SU-DHL-6 (cell line): Measurements from ENCODE around the gene ERAP2.

Source experiments
- H2AFZ ChIP-seq: fragments of 200-600 bp; sonication (generic); 2 replicates; pipeline ENCODE4 v1.6.1; 2014; ENCODE audit warnings: low read depth, mild to moderate bottlenecking, moderate library complexity, mixed read lengths, antibody characterized with exemption, low read length; ENCODE audit not compliant: severe bottlenecking
- H3F3A ChIP-seq: fragments of 200-600 bp; shearing (Covaris generic); 2 replicates; pipeline ENCODE4 v1.6.0; 2016; ENCODE audit warnings: antibody characterized with exemption, mild to moderate bottlenecking; ENCODE audit not compliant: insufficient read depth
- H3K27ac ChIP-seq: fragments of 200-600 bp; sonication (generic); 2 replicates; pipeline ENCODE4 v1.5.1; 2016; ENCODE audit warnings: low read depth, mild to moderate bottlenecking, low read length, moderate library complexity, mixed read lengths
- H3K27me3 ChIP-seq: fragments of 200-600 bp; sonication (generic), shearing (Covaris generic); 2 replicates; pipeline ENCODE4 v1.6.0; 2014; ENCODE audit warnings: mild to moderate bottlenecking, low read length
- H3K36me3 ChIP-seq: fragments of 200-600 bp; sonication (generic); 2 replicates; pipeline ENCODE4 v1.6.1; 2014; ENCODE audit warnings: mild to moderate bottlenecking, low read length, mixed read lengths
- H3K4me2 ChIP-seq: fragments of 300-600, 200-600 bp; shearing (Covaris generic), sonication (generic); 2 replicates; pipeline ENCODE4 v1.6.0; 2014; ENCODE audit warnings: low read length, low read depth, mild to moderate bottlenecking; ENCODE audit not compliant: poor library complexity, severe bottlenecking
- H3K4me3 ChIP-seq: fragments of 200-600 bp; sonication (generic); 2 replicates; pipeline ENCODE4 v1.5.1; 2014; ENCODE audit warnings: antibody characterized with exemption, low read length, mild to moderate bottlenecking, mixed read lengths; ENCODE audit not compliant: insufficient read depth, poor library complexity, severe bottlenecking
- H3K79me2 ChIP-seq: fragments of 200-600 bp; sonication (generic); 2 replicates; pipeline ENCODE4 v1.6.1; 2014; ENCODE audit warnings: mild to moderate bottlenecking, low read length, moderate library complexity; ENCODE audit not compliant: insufficient read depth
- H3K9ac ChIP-seq: fragments of 200-600 bp; sonication (generic); 2 replicates; pipeline ENCODE4 v1.7.0; 2014; ENCODE audit warnings: mild to moderate bottlenecking, low read length
- H3K9me2 ChIP-seq: fragments of 200-600 bp; sonication (generic); replicated peaks from 2 replicates; pipeline ENCODE4 v1.6.1; 2014; ENCODE audit warnings: low read length; ENCODE audit not compliant: insufficient read depth
- H3K9me3 ChIP-seq: fragments of 200-600 bp; sonication (generic); 2 replicates; pipeline ENCODE4 v1.6.1; 2014; ENCODE audit warnings: low read length, mixed read lengths; ENCODE audit not compliant: insufficient read depth
- H4K20me1 ChIP-seq: fragments of 200-600 bp; sonication (generic); 2 replicates; pipeline ENCODE4 v1.6.1; 2014; ENCODE audit warnings: low read depth, mild to moderate bottlenecking, antibody characterized with exemption, low read length, moderate library complexity, mixed read lengths
- CTCF ChIP-seq: fragments of 200-600 bp; sonication (generic); IDR thresholded peaks from one replicate; pipeline ENCODE4 v1.5.1; 2017; ENCODE audit warnings: antibody characterized with exemption, mild to moderate bottlenecking, low read length, moderate library complexity; ENCODE audit not compliant: insufficient read depth, poor library complexity, severe bottlenecking
- EZH2phosphoT487 ChIP-seq: fragments of 200-600 bp; sonication (generic), shearing (Covaris generic); conservative IDR thresholded peaks from 2 replicates; pipeline ENCODE4 v1.6.1; 2018; ENCODE audit warnings: mild to moderate bottlenecking, antibody characterized with exemption, low read length, moderate library complexity, mixed read lengths

ERAP2 gene

GRCh38 chr5:96855031-96855872 is 21.0 kb upstream of the ERAP2 start:
- no peak overlapping the region for H3K9ac ChIP-seq
- H3K9me2 ChIP-seq = no peaks in the 10 kb centered on the region
- no peak overlapping the region for H2AFZ ChIP-seq
- no peaks in the 10 kb centered on the region for H3K36me3 ChIP-seq
- no peaks in the 10 kb centered on the region for H3F3A ChIP-seq
- no peaks in the 10 kb centered on the region for H3K9me3 ChIP-seq
- H4K20me1 ChIP-seq = no peaks in the 10 kb centered on the region
- no peak overlapping the region for H3K4me2 ChIP-seq
- TF ChIP-seq EZH2phosphoT487 = no peak
- no peak for TF ChIP-seq CTCF
- no peaks in the 10 kb centered on the region for H3K79me2 ChIP-seq
- no peak overlapping the region for H3K4me3 ChIP-seq
- no peak overlapping the region for H3K27ac ChIP-seq
- no peaks in the 10 kb centered on the region for H3K27me3 ChIP-seq

GRCh38 chr5:96856371-96856770 is 19.9 kb upstream of the ERAP2 start:
- Histone ChIP-seq H3K4me3 (no peak overlapping the region), H3K9me3 (no peaks in the 10 kb centered on the region), H3K9me2 (no peaks in the 10 kb centered on the region), H3K79me2 (no peaks in the 10 kb centered on the region), H2AFZ (no peak overlapping the region), H4K20me1 (no peaks in the 10 kb centered on the region), H3K4me2 (no peak overlapping the region), H3K27me3 (no peaks in the 10 kb centered on the region), H3K36me3 (no peaks in the 10 kb centered on the region), H3K9ac (no peak overlapping the region), H3K27ac (no peak overlapping the region), H3F3A (no peaks in the 10 kb centered on the region)
- TF ChIP-seq EZH2phosphoT487 (no peak), CTCF (no peak)

GRCh38 chr5:96857454-96857853 is 18.8 kb upstream of the ERAP2 start:
- TF ChIP-seq EZH2phosphoT487 = no peak
- TF ChIP-seq CTCF = no peak
- H3K79me2 ChIP-seq = no peaks in the 10 kb centered on the region
- no peak overlapping the region for H2AFZ ChIP-seq
- no peak overlapping the region for H3K4me2 ChIP-seq
- no peak overlapping the region for H3K27ac ChIP-seq
- H3K9ac ChIP-seq = no peak overlapping the region
- no peaks in the 10 kb centered on the region for H3K9me3 ChIP-seq
- H3K9me2 ChIP-seq = no peaks in the 10 kb centered on the region
- no peaks in the 10 kb centered on the region for H4K20me1 ChIP-seq
- no peaks in the 10 kb centered on the region for H3F3A ChIP-seq
- no peak overlapping the region for H3K4me3 ChIP-seq
- H3K36me3 ChIP-seq = no peaks in the 10 kb centered on the region
- H3K27me3 ChIP-seq = no peaks in the 10 kb centered on the region
